Cortex of kidney (tissue), 1 donor: Measurements from ENCODE around the gene CCDC178.
"Not testable (repeated sequence)": the region's sequence is repeated elsewhere in the genome, so short reads cannot be mapped to it uniquely, and the experiment has no call there.

Experiments used
- DNase-seq: peaks from one replicate; lab custom pipeline; 2025; lab: John Stamatoyannopoulos, UW

Gene CCDC178

DNA sequence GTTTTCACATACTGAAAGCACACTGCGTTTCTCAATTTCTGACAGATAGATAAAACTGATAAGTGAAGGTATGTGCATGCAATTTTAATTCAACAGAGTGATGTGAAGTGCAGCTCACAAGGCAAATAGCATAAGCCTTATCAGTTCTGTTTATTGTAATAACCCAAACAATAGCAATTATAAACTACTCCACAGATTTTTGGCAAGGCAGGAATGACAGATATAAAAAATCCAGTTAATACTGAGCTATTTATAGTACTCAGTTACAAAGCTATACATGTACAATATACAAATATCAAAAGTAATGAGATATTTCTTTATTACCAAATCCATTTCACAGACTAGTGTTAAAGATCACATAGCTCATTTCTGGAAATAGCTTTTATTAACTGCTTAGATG is 456.8 kb downstream of the CCDC178 start:
- no peak for DNase-seq

- no peak for DNase-seq
Measured at GRCh38 chr18:32980896-32981295, 459.6 kb downstream of the CCDC178 start.

GRCh38 chr18:32975501-32975900 is 465.0 kb downstream of the CCDC178 start:
- no peak for DNase-seq

GRCh38 chr18:32975163-32975436 is 465.4 kb downstream of the CCDC178 start:
- no peak for DNase-seq

DNA sequence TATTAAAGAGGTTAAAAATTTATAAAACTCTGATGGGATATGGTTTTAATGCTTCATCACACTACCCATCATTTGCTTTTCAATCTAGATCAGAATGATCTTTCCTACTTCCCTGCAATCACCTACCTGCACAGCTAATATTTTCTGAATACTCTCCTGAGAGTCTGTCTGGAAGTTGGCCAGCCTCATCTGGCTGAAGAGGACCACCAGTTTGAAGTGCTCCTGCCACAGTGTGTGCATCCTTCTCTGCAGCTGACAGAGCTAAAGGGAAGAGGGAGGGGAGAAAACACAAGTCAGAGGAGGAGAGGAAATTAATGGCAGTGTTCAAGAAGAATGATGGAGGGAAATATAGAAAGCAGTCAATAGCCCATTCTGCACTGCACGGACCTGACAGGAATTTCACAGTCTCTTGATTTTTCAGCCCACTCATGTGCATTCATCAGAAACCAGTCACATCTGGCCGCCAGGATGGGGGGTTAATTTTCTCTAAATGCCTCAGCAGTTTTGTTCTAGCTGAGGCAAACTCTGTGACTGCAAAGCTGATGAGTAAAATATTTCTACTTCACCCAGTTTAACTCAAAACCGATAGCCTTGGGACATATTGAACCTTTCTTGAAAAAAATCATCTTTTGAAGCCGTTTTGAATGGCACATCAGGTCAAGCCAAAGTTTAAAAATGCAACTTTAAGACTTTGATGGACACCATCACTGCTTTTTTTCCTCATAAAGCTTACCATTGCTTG is 465.9 kb downstream of the CCDC178 start:
- DNase-seq = no peak

- DNase-seq = no peak
Measured at GRCh38 chr18:32968248-32968647, 472.3 kb downstream of the CCDC178 start.

DNA sequence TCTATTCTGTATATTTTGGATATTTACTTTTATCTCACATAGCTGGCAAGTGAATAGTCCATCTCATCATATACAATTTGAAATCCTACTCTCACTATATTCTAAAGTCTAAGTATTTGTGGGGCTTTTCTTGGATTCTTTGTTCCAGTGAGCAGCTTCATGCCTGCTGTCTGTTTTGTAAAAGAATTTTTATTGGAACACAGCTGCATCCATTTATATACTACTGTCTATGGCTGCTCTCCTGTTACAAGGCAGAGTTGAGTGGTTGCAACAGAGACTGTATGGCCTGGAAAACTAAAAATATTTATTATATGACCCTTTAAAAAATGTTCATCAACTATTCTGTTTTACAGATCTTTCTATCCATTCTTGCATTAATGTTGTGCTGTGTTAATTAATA is 474.4 kb downstream of the CCDC178 start:
- DNase-seq = no peak

- DNase-seq = no peak
Measured at GRCh38 chr18:32961538-32961937, 479.0 kb downstream of the CCDC178 start.

- DNase-seq = no peak
Measured at GRCh38 chr18:32958746-32959145, 481.8 kb downstream of the CCDC178 start.

GRCh38 chr18:32956591-32957315 is 483.8 kb downstream of the CCDC178 start:
- no peak for DNase-seq

DNA sequence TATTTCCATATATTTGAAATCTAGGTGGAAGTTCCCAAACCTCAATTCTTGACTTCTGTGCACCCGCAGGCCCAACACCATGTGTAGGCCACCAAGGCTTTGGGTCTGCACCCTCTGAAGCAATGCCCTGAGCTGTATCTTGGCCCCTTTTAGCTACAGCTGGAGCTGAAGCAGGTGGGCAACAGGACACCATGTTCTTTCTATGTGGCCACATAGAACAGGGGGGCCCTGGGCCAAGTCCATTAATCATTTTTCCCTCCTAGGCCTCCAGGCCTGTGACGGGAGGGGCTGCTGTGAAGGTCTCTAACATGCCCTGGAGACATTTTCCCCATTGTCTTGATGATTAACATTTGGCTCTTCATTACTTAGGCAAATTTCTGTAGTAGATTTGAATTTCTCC is 488.2 kb downstream of the CCDC178 start:
- not testable (repeated sequence) for DNase-seq

DNA sequence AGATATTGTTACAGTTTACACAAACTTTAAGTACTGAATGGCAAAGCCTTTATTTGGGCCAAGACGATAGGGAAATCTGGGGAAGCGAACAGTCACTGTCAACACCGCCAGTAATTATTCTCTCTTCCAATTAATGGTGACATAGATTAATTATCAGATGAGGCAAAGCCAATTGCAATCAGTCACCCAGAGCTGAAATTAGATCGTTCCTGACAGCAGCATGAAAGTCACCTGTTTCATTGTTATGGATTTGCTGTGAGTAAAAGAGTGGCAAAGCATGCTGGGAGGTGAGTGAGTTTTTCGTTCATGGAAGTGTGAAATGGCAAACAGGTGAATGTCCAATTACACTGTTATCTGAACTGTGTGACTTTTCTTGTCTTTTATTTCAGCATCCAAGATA is 502.9 kb downstream of the CCDC178 start:
- no peak for DNase-seq

DNA sequence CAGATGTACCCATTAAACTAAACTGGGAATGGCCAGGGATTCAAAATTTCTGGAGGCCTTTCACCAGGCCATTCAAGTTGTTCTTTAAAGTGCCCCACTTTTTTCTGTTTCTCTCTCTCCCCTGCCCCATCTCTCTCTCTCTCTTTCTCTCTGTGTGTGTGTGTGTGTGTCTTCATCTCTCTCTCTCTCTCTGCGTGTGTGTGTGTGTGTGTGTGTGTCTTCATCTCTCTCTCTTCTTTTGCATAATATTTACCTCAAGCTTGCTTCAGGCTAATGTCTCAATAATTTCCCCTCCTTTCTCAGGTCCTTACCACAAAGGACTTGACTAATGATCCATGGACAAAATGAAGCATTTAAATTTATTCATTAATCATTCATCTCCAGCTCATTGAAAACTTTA is 503.5 kb downstream of the CCDC178 start:
- DNase-seq = no peak

DNA sequence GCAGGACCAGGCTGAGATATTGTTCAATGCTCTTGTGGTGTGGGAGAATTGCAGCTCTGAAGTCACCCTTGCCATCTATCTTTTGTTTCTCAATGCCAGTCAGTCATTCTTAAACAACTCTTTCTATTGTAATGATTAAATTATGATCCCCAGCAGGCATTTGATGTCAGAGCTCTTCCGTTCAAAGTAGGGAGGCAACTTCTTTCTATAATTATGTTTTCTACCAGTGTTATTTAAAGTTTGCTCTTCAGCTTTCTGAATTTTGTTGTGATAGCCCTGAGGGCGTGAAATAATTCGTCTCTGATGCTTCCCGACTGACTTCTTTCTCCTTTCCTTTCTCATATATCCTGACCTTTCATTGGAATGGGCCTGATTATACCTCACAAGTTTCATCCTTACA is 506.3 kb downstream of the CCDC178 start:
- DNase-seq = no peak

GRCh38 chr18:32930695-32931301 is 509.7 kb downstream of the CCDC178 start:
- no peak for DNase-seq

DNA sequence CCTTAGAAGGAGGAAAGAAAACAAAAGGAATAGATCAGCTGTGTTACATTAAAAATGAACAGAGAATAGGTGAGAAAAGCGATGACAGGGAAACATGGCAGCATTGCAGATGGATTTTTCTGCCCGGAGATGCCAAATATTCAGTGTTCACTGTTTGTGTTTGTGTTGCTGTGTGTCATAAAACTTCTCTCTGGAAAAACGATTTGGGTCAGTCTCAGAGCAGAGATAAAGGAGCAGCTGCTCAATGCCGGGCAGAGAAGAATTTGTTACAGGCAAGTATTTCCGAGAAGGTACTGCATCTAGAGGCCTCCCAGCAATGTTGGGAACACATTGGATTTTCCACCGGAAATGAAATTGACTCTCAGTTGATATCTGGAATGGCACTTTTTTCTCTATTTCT is 511.3 kb downstream of the CCDC178 start:
- DNase-seq = no peak

- DNase-seq = no peak
Measured at GRCh38 chr18:32922951-32923430, 517.5 kb downstream of the CCDC178 start.

DNA sequence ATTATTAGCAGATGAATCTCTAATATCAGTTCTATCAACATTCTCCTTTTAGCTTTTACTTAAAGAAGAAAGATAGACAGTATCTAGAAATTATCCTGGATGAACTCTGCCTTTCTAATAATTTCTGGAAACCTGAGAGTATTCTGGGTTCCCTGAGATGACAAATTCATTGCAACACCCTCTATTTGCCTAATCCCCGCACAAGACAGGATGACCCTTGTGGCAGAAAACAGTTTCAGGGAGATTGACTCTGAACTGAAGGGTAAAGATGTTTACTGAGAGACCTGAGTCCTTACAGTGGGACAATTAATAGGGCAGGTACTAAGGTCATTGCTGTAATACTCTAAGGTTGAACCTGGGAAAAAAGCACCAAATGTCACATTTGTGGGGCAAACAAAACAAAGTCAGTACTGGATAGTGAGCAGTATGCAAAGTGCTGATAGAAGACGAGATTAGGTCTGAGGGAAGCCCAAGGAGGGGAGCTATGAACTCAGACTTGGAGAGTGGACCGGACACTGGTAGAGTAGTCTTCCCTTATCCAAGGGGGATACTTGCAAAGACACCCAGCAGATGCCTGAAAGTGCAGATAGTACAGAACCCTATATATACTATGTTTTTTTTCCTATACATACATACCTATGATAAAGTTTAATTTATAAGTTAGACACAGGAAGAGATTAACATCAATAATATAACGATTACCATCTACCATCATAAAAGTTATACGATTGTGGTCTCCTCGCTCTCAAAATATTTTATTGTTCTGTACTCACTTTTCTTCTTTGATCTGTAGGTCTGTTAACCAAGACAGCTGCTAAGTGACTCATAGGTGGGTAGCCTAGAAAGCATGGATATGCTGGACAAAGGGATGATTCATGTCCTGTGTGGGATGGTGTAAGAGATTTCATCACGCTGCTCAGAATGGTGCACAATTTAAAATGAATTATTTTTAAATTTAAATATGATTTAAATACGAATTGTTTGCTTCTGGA is 519.4 kb downstream of the CCDC178 start:
- DNase-seq = no peak

GRCh38 chr18:32919799-32920198 is 520.7 kb downstream of the CCDC178 start:
- no peak for DNase-seq

DNA sequence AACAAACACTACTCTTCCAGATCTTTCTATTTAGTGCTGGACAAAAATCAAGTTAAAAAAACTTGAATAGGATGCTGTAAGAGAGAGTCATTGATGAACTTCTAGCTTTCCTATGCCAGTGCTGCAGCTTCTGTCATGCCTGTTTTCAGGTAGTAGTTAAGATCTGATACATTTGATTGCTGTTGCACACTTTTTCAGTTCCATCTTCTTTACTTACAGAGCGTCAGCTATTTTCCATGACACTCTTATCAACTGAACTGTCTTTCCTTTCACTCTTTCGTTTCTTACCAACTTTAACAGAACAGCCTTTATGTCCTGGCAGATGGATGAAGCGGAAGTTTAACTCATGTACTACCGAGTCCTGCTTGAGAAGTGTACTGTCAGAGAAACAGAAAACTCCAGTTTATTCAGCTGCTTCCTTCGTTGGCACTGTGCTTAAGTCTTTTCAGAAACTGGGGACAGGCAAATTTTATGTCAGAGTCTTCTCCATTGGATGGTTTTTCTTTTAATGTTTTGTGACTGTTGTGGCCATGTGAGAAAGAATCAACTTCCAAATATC is 521.8 kb downstream of the CCDC178 start:
- DNase-seq = no peak

GRCh38 chr18:32915516-32915915 is 525.0 kb downstream of the CCDC178 start:
- no peak for DNase-seq
